HG02943 (cell line): ENCODE measurements around the gene ABLIM1.
"Not testable (repeated sequence)": the region's sequence is repeated elsewhere in the genome, so short reads cannot be mapped to it uniquely, and the experiment has no call there.

Experiments
- ATAC-seq: cut with Tn5 transposase; IDR thresholded peaks from one replicate; pipeline ENCODE4 v1.9.1; 2021; ENCODE audit warnings: mild to moderate bottlenecking, low read depth, moderate library complexity; ENCODE audit not compliant: unreplicated experiment

ABLIM1 gene

DNA sequence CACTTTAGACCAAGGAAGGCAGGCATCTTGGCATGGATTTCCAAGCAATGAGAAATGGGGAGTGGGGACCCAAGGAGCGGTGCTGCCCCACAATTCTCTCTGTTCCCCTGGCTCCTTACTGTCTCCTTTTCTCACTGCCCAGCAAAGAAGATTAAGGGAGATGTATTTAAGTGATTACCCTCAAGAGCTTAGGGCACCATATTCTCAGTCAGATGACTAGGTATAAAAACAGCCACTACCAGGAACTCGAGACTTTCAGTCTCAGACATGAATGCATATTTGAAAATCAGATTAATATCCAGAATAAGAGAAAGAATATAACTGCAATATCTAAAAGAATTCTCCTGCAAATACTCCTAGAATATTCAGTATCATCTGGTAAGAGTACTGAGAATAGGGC lies at the start of gene ABLIM1:
Gene ABLIM1 (minus strand): TSS at position 101 of the 400 bp plus-strand sequence. CDS start 75 bp downstream, at position 26.
- ATAC-seq: no peak

DNA sequence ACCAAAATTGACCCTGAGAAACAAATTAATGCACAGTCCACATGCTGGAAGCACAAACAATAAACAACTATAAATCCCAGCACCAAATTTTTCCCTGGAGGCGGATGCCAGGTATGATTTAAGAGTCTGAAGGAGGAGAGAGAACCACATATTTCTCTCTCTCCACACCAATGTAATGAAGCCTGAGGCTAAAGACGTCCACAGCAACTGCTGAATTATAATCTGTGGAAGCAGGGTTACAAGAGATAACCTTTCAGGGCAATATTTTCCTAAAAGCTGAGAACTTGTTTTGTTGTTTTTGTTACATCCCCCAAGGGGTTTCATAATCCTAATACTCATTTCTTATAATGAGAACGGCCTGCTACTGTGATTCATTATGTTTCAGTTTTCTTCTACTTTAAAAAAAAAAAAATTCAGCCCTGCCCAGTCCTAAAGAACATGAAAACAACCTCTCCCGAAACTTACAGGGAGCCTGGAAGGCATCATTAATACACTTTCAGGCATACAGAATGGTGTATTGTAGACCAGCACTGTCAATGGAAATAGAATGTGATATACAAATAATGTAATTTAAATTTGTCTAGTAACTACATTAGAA lies 48.5 kb upstream of the ABLIM1 start:
- no peak for ATAC-seq

DNA sequence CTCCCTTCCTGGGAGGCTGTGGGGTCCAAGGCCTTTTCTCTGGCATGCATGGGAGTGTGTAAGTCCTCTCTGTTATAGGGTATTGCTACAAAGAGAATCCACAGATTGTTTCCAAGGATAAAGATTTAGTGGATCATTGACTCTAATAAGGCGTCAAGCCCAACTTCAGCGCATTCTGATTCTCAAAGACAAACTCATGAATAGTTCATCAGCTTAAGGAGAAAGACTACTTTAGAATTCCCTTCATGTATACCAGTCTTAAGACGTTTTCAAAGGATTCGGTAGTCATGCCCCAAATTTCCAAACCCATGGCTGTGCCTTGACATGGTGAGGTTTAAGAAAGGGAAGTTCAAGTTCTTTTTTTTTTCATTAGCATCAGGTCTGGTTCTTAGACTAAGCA lies 46.6 kb upstream of the ABLIM1 start:
- no peak for ATAC-seq

DNA sequence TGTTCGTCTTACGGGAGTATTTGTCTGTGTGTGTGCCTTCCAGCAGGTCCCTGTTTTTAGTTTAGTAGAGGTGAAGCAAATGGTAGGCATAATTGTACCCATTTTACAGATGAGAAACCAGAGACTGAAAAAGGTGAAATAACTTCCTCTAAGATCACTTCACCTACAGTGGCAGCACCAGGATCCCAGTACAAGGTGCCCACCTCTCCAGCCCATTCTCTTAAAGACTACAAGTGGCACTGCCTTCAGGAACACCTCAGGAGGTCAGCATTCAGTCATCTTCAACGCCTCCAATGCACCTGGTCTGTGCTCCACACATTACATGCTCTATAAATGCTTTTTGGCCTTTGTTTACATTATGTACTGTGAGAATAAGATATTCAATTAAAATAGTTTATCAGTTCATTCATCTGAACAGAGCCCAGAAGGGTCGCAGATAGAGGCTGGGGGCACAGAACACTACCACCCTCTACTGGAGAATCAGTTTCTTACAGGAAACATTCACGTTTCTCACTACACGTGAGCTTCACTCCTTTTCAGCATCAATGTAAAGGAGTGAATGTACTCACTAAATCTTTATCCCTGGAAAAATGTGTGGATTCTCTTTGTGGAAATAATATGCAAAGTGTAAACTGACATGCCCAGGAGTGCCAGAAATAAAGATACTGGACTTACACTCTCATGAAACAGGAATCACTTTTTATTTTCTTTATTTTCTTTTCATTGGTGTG lies 45.5 kb upstream of the ABLIM1 start:
- ATAC-seq: no peak

DNA sequence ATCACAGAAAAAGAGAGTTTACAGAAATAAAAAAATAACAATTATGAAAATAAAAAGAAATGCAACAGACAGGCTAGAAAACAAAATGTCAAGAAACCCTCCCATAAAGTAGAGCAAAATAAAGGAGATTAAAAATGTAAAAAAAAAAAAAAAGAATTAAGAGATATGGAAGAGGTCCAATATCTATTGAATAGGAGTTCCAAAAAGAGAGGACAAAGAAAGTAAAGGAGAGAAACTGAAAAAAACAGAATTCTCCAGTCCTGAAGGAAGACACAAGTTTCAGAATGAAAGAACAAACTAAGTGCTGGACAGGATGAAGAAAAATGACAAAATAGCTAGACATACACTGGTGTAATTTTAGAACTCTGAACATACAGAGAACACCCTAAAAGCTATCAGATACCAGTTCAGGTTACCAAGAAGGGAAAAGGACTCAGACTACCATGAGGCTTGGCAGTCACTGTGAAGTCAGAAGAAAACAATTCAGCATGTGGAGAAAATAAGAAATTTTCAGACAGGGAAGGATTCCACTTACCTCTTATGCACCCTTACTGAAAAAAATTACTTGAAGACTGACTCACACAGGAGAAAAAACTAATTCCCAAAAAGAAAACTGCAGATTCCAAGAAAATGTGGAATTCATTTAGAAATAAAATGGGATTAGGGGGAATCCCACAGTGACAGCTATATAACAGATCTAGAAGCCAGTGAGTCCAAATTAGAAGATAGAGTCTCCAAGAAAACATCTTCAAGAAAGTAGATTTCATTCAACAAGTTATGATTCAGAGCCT lies 40.4 kb upstream of the ABLIM1 start:
- ATAC-seq: no peak

DNA sequence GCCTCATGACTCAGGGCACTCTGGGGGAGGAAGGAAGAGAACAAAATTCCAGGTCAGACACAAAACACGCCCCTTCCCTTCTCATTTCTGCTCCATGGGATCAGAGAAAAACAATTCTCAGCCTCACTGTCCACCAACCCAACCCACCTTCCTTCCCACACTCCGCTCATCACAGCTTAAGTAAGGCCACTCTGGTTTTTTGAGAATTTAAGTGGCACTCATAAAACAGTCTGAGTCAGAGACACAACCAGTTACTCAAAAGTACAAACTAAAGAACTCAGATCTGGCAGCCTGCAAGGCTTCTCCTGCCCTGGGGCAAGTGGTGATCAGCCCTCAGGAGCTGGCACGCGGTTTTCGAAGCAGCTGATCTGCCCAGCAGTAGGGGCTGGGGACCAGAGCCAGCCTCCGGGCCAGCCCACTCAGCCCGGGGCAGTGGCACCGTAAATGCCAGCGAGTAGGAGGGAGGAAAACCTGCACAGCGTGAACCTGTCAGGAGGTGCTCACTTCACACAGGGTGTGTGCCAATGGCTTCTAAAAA lies 39.1 kb upstream of the ABLIM1 start:
- ATAC-seq: no peak

DNA sequence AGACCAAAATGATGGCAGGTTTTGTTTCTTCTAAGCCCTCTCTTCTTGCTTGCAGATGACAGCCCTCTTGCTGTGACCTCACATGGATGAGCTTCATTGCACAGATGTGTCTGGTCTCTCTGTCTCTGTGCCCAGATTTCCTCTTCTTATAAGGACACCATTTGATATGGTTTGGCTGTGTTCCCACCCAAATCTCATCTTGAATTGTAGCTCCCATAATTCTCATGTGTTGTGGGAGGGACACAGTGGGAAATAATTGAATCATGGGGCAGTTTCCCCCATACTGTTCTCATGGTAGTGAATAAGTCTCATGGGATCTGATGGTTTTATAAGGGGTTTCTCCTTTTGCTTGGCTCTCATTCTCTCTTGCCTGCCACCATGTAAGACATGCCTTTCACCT lies 38.2 kb upstream of the ABLIM1 start:
- ATAC-seq: not testable (repeated sequence)

DNA sequence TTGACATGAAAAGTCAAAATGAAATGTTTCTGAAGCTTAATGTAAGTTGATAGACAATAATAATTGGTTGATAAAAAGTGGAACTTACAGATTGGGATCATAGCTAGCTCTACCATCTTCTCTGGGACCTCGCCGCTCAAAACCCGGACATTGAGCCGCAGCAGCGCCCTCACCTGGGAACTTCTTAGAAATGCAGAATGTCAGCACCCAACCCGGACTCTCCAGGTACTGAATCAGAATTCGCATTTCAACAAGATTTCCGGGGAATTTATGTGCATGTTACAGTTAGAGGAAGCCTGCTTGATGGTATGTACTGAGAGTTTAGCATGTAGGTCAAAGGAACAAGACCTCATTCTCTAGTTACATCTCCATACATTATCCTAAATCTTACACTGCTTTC lies 36.7 kb upstream of the ABLIM1 start:
- no peak for ATAC-seq

DNA sequence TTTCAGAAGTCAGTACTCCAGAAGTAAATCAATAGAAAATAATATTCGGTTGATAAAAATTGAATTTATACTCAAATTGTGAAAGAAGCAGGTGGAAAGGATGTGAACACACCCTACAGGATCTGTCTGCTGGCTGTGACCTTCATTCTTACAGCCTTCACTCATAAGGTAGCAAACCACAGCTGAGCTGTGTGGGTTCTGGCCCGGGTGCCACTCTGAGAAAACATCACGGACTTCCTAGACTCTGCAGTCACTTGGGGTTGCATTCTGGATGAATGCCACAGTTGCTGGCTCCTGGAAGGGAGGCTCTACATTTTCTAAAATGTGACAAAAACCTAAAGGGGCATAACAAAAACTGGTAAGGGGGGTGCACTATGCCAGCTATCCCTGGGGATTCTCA lies 36.0 kb upstream of the ABLIM1 start:
- ATAC-seq: no peak

DNA sequence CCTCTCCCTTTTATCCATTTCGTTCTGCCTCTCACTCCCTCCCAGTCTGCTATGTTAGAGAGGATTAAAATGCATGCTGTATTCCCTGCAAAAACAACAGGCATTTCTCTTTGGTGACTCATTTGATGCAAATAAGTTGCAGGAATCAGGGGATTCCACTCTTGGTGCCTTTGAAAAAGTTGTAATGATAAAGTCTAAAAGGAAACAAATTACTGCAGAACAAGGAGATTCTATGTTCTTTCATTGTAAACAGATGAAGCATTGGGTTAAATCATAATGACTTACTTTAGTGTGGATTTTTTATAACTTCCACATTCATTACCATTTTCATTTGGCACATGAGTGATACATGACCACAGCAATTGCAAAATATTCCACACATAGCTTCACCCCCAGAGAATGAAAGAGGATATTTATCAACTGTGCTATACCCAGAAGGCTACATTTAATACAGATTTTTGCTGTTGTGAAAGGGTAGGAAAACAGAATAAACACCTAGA lies 33.4 kb upstream of the ABLIM1 start:
- no peak for ATAC-seq

DNA sequence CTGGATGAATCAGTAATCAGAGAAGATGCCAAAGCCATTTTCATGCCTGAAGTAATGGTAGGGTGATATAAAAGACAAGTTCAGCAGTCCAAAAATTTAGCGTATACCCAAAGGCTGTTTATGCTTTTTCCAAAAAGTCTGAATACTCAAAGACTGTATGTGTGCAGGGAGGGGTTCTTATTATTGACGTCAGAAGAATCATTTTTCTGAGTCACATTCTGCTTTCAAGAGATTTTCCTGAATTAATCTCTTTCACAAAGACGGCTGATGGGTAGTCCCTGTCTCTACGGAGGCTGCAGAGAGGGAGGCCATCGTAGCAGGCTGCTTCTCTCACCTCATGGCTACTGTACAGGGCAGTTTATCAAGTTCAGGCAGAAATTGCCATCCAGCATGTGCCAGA lies 30.7 kb upstream of the ABLIM1 start:
- no peak for ATAC-seq

DNA sequence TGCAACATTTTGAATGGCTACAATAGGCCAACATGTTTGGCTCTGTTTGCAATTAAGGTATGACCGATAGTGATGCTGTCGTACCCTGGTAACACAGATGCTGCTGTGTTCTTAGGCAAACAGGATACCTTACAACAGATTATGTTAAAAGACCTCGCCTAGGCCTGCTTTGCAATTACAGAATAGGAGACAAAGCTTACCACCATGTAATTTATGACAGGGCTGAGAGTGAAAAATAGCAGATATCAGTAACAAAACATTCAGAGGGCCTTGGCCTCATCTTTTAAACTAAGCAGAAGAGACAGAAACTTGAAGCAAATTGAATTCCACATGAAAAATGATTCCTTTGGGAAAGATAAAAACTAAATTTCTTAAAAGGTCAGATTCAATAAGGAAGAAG lies 29.4 kb upstream of the ABLIM1 start:
- no peak for ATAC-seq

DNA sequence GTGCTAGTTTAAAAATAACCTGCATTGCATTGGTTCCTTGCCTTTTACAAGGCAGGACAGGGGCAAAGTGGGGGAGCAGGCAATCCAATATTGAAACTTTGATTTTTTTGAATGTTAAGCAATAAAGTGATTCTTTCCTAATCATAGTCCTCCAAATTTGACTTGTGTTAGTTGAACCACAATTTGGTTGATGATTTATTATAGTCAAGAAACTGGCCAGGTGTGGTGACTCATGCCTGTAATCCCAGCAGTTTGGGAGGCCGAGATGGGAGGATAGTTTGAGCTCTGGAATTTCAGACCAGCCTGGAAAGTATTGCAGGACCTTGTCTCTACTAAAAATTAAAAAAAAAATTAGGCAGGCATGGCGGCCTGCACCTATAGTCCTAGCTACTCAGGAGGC lies 27.9 kb upstream of the ABLIM1 start:
- no peak for ATAC-seq

DNA sequence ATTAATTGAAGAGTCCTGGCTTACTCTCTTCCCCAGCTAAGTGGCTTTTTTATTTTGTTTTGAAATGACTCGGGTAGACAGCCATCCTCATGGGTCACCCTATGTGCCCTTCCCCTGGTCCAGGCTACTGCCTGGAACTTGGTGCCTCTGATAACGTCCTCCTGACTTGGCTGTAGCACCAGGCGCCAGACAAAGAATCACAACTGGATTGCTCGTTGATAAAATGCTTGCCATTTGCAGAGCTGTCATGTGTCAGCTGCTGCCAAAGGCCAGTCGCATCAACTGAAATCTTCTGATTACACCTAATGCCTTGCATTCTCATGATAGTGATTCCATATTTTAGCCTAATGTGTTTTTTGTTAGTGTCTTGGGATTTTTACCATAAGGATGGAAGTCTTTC lies 27.4 kb upstream of the ABLIM1 start:
- ATAC-seq: no peak

DNA sequence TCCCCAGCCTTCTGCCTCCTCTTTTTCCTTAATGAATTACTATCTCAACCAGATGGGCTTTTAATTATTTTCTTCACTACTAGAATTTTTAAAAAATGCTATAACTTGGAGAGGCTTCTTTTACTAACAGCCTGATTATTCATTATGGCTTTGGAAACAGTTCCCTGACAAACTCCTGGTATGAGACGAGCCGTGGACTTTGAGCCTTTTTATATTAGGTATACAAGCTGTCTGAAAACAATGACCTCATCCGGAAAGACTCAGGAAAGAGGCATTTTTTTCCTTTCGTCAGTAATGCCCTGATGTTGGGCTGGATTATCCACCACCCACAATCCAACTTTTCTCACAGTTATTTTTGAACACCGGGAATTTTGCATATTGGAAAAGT lies 26.7 kb upstream of the ABLIM1 start:
- no peak for ATAC-seq

DNA sequence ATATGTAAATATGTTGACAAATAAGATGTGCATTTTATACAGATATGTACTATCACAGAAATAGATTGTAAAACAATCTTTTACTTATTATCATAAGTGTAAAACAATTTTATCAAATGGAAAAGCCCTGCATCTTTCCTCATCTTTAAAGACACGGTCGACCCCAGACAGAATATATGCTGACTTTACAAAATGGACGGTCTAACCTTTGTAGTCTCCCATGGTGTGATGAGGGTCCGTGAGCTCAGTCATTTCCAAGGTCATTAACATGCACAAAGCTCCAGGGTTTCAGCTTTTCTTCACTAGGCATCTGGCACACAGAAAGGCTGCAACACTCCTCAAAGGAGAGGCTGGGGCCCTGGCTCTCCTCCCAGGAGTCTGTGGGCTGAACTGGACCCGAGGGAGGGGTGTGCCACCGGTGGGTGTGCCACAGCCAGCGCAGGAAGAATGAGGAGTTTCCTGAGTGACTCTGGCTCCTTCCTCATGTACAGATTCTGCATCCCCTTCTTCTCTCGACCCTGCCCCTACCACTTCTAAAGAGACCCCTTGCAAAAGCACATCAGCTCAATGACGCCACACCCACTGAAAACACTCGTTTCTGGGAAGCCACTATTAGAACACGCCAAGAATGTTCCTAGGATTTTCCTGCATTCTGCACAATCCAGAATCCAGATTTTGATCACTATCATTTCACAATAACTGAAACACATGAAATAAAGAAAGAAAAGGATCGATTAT lies 26.2 kb upstream of the ABLIM1 start:
- no peak for ATAC-seq

DNA sequence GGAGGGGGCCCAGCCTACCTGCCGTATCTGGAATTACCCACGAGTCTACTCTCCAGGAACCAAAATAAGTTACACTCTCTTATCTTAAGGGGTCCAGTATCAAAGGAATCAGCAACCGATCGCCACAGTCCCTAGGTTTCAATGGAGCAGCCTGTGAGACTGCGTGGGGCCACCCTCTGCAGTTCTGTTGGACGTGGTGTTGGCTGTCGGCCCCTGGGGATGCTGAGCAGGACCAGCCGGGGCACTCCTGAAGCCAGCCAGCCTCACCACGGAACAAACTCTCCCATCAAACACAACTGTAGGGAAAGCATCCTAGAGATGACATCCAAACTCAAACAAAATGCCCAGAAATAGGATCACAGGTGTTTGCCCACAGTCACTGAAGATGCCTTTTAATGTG lies 25.5 kb upstream of the ABLIM1 start:
- ATAC-seq: no peak

DNA sequence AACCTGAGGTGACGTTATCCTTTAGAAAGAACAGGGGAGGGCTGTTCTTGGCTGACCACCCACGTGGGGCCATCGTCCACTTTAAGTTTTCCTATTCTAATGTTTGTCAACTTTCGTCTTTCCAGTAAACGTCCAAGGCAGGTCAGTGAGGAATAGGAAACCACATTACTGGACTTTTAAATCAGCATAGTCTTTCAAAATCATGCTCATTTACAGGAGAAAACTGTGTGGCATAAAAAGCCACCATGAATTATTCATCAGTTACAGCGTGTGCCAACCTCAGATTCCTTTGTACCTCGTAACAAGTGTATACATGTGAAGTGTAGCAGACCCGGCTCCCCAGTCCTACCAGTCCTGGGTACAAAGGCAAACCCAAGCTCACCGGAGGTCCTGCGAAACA lies 25.1 kb upstream of the ABLIM1 start:
- no peak for ATAC-seq

DNA sequence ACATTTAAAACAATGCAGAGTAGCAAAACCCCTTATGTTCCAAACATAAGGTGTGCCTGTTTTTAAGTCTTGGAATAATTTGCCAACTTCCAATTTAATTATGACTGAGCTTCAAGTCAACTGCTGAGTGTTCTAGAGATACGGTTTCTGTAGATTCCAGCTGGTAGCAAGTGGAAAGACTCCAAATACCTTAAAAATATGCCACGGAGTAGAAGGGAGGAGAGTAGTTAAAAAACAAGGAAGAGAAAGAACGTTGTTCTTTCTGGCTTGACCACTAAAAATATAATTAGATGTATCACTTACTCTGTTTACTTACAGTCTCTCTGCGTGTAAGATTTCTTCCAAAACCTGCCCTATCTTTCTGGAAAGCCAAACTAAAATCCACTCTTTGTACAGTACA lies 24.5 kb upstream of the ABLIM1 start:
- ATAC-seq: no peak

DNA sequence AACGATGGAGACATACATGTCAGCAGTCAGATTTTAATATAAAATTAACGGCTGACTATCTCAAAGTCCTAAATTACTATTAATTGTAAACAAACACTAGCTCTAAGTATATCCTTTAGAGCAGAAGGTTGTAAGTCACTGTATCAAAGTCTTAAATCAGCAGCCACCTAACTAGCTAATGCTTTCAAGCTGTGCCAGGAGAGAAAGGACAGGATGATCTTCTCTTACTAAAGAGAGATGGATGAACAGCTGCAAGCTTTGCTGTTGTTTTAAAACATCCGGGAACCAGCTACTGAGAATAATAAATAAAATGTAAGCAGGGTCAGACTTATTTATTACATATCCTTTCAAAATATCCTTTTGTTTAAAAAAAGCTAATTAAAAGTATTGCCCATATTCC lies 24.0 kb upstream of the ABLIM1 start:
- no peak for ATAC-seq

DNA sequence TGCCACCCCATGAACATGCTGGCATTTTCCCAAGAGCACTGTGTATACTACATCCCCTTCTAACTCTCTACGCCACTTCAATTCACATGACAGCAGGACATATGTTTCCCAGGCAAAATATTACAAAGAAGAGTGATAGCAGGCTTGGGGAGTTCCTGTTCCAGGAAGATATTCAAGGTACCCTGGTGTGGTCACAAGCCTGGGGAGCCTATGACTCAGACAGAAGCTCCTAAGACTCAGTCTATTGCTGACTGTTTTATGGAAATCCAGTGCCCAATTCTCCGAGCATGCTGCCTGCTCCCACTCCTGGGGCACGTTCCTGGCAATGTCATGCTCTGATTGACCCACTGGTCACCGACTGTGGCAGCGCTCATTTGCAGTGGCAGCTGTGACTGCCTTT lies 23.5 kb upstream of the ABLIM1 start:
- ATAC-seq: no peak
